GM12892 (cell line): ENCODE measurements around the gene SNRPD2.
"Not testable (repeated sequence)": the region's sequence is repeated elsewhere in the genome, so short reads cannot be mapped to it uniquely, and the experiment has no call there.

Experiments
- POLR2A ChIP-seq: IDR thresholded peaks from 2 replicates; pipeline ENCODE4 v1.6.1; 2011; ENCODE audit warnings: low read depth, low read length, control low read depth
- POLR2AphosphoS5 ChIP-seq: IDR thresholded peaks from 2 replicates; pipeline ENCODE4 v1.6.1; 2011; ENCODE audit warnings: low read depth, low read length, control low read depth

DNA sequence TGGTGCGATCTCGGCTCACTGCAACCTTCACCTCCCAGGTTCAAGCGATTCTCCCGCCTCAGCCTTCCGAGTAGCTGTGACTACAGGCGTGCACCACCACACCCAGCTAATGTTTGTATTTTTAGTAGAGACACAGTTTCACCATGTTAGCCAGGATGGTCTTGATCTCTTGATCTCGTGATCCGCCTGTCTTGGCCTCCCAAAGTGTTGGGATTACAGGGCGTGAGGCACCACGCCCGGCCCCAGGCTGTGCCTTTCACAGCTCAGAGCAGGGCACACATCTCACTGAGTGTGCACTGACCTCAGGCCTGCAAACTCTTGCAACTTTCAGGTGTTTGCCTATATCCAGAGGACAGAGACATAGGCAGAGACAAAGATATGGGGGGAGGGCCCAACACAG, 6.7 kb downstream of the SNRPD2 start:
- TF ChIP-seq POLR2A, POLR2AphosphoS5: not testable (repeated sequence)
